GM06990 (cell line): Measurements from ENCODE around the gene VEGFD.
A peak's percentile ranks its signal among the peaks of the same experiment; 100 is the strongest.

Source experiments
- DNase-seq: peaks from one replicate; pipeline ENCODE4 v3.0.0-alpha.2; 2011; ENCODE audit not compliant: insufficient read length; ENCODE audit errors: extremely low read depth
- H3K27me3 ChIP-seq: replicated peaks from 2 replicates; pipeline ENCODE4 v1.6.0; 2011; ENCODE audit warnings: low read length; ENCODE audit not compliant: control insufficient read depth, insufficient read depth
- H3K36me3 ChIP-seq: 2 replicates; pipeline ENCODE4 v1.5.1; 2011; ENCODE audit warnings: low read length; ENCODE audit not compliant: control insufficient read depth, insufficient read depth
- H3K4me3 ChIP-seq: replicated peaks from 2 replicates; pipeline ENCODE4 v1.5.1; 2011; ENCODE audit warnings: low read depth, mild to moderate bottlenecking, control low read depth, low read length
- TF ChIP-seq, protein P1 (sequence below): IDR thresholded peaks from 2 replicates; pipeline ENCODE4 v1.5.1; 2011; ENCODE audit warnings: low read length, control low read depth, mild to moderate bottlenecking, inconsistent platforms; ENCODE audit not compliant: insufficient read depth, poor library complexity, severe bottlenecking

Gene VEGFD

DNA sequence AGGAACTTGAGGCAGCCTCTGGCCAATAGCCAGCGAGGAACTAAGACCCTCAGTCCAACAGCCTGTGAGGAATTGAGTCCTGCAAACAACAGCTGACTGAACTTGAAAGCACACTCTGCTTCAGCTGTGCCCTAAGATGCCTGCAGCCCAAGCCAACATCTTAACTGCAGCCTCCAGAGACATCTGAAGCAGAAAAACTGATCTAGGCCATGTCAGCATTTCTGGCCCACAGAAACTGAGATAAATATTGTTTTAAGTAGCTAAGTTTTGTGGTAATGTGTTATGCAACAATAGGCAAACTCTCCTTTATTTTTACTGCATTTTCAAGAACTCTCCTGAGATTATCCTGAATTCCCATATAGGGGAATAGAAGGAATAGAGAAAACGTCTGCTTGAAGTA is 24.5 kb downstream of the VEGFD start:
- no peak overlapping the region for H3K4me3 ChIP-seq
- TF ChIP-seq, protein P1, sequence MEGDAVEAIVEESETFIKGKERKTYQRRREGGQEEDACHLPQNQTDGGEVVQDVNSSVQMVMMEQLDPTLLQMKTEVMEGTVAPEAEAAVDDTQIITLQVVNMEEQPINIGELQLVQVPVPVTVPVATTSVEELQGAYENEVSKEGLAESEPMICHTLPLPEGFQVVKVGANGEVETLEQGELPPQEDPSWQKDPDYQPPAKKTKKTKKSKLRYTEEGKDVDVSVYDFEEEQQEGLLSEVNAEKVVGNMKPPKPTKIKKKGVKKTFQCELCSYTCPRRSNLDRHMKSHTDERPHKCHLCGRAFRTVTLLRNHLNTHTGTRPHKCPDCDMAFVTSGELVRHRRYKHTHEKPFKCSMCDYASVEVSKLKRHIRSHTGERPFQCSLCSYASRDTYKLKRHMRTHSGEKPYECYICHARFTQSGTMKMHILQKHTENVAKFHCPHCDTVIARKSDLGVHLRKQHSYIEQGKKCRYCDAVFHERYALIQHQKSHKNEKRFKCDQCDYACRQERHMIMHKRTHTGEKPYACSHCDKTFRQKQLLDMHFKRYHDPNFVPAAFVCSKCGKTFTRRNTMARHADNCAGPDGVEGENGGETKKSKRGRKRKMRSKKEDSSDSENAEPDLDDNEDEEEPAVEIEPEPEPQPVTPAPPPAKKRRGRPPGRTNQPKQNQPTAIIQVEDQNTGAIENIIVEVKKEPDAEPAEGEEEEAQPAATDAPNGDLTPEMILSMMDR = no peak

DNA sequence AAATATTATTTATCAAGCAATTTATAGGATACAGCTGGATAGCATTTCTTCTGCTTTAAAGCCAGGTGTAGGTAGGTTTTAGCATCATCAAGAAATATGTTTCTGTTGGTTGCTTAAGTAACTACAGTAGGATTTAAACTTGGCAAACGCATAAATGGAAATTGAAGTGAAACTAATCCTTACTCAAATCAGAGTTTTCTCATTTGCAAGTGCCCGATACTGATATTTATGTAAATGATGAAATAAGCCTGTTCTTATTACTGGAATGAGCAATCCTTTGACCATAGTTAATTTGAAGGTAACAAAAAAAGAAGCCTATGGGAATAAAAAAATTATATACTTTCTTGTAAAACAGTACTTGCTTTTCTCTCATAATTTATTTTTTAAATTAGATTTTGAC is 25.7 kb downstream of the VEGFD start:
- TF ChIP-seq, protein P1 = no peak
- H3K27me3 ChIP-seq = no peaks in the 10 kb centered on the region
- peak; percentile 19 for DNase-seq
- no peak overlapping the region for H3K4me3 ChIP-seq
- H3K36me3 ChIP-seq = no peaks in the 10 kb centered on the region

More for the DNA sequence above, 24.5 kb downstream of the VEGFD start:
- DNase-seq = no peak
- no peaks in the 10 kb centered on the region for H3K36me3 ChIP-seq
- H3K27me3 ChIP-seq = no peaks in the 10 kb centered on the region

DNA sequence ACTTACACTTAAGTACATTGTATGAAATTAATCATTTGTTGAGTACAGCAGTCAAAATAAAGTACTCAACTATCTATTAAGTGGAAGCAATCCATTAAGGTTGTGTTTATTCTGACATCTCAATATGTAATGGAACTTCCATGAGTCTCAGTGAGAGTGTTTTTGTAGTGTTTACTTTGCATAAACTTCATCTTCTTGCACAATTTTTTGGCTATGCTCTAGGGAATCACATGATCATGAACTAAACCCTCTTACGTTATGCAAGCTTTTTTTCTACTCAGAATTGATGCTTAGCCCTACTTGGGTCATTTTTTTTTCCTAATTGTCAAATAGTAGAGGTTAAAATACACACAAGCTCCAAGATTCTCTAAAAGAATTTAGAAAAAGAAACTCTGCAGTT is 27.8 kb downstream of the VEGFD start:
- TF ChIP-seq, protein P1 = no peak
- no peak overlapping the region for H3K4me3 ChIP-seq
- no peaks in the 10 kb centered on the region for H3K36me3 ChIP-seq
- H3K27me3 ChIP-seq = no peaks in the 10 kb centered on the region
- no peak for DNase-seq

DNA sequence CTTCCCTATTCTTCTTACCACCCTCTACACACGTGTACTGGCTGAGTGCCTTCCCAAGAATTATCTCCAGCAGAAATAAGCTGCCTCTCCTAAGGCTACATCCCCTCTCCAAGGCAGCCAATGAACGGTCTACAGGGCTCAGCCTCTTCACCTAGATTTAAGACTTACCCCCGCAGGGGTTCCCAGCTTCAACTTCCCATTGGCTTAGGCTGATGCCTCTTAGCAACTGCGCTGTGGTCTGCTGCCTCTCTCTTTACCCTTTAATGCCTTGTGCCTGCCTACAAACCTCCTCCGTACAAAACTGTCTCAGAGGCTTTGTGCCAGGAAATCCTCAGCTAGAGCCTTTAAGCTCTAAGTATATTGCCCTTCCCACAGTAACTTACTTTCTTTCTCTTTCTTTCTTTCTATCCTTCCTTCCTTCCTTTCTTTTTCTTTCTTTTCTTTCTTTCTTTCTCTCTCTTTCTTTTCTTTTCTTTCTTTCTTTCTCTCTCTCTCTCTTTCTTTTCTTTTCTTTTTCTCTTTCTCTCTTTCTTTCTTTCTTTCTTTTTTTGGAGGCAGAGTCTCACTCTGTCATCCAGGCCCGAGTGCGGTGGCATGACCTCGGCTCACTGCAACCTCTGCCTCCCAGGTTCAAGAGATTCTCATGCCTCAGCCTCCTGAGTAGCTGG is 33.8 kb downstream of the VEGFD start:
- no peaks in the 10 kb centered on the region for H3K27me3 ChIP-seq
- H3K4me3 ChIP-seq = no peak overlapping the region
- DNase-seq = no peak
- no peaks in the 10 kb centered on the region for H3K36me3 ChIP-seq
- TF ChIP-seq, protein P1 = no peak

DNA sequence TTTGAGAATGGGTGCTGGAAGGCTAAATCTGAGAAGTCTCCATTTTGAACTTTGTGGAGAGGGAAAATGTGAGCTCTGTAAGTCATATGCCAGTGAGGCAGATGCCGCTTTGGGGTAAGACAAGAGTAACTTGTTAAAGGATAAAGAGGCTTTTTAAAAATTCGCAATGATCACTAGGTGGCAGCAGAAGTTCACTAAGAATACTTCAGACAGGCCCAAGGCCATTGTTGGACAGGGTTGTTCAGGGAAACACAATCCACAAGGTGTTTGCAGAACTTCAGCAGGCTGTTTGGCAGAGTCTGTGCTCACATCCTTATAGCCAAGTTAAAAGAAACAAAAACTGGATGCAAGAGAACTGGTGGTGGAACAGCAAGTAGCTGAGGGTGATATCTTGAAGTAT is 35.2 kb downstream of the VEGFD start:
- TF ChIP-seq, protein P1 = peak; percentile 53
- Histone ChIP-seq H3K36me3 (no peaks in the 10 kb centered on the region), H3K4me3 (no peak overlapping the region), H3K27me3 (no peaks in the 10 kb centered on the region)
- DNase-seq = peak; percentile 3

DNA sequence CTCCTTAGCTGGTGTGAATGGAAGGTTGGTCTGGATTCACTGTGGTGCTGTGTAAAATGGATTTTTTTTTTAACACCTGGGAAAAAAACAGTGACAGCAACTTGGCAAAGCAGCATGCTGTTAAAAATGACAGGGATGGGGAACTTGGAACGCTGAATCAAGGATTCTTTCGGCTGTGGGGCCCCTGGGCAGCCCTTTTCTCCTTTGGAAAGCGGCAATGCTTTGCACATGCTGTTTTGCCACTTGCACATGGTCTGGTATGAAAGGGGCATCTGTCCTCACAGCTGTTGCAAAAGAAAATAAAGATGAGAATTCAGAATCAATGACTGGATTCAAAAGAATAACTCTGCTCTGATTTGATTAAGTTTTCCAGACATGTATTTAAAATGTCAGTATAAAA is 38.2 kb downstream of the VEGFD start:
- Histone ChIP-seq H3K36me3 (no peaks in the 10 kb centered on the region), H3K4me3 (no peak overlapping the region), H3K27me3 (no peaks in the 10 kb centered on the region)
- TF ChIP-seq, protein P1 = no peak
- no peak for DNase-seq
